GM12864 (cell line): ENCODE measurements around the gene DLGAP4.

Source experiments
- DNase-seq: peaks from one replicate; pipeline ENCODE4 v3.0.0-alpha.2; 2011; ENCODE audit warnings: low read depth
- H3K4me3 ChIP-seq: 2 replicates; pipeline ENCODE4 v1.5.1; 2011; ENCODE audit warnings: mild to moderate bottlenecking, low read depth, low read length, control low read depth
- TF ChIP-seq, protein P1 (sequence below): IDR thresholded peaks from 2 replicates; pipeline ENCODE4 v1.5.1; 2011; ENCODE audit warnings: low read depth, mild to moderate bottlenecking, moderate library complexity, low read length, control low read depth, inconsistent platforms; ENCODE audit errors: missing control alignments

DLGAP4 gene

GRCh38 chr20:36298061-36298460 lies 8.1 kb upstream of the DLGAP4 start:
- H3K4me3 ChIP-seq: no peak overlapping the region
- no peak for DNase-seq
- TF ChIP-seq, protein P1, sequence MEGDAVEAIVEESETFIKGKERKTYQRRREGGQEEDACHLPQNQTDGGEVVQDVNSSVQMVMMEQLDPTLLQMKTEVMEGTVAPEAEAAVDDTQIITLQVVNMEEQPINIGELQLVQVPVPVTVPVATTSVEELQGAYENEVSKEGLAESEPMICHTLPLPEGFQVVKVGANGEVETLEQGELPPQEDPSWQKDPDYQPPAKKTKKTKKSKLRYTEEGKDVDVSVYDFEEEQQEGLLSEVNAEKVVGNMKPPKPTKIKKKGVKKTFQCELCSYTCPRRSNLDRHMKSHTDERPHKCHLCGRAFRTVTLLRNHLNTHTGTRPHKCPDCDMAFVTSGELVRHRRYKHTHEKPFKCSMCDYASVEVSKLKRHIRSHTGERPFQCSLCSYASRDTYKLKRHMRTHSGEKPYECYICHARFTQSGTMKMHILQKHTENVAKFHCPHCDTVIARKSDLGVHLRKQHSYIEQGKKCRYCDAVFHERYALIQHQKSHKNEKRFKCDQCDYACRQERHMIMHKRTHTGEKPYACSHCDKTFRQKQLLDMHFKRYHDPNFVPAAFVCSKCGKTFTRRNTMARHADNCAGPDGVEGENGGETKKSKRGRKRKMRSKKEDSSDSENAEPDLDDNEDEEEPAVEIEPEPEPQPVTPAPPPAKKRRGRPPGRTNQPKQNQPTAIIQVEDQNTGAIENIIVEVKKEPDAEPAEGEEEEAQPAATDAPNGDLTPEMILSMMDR: no peak

DNA sequence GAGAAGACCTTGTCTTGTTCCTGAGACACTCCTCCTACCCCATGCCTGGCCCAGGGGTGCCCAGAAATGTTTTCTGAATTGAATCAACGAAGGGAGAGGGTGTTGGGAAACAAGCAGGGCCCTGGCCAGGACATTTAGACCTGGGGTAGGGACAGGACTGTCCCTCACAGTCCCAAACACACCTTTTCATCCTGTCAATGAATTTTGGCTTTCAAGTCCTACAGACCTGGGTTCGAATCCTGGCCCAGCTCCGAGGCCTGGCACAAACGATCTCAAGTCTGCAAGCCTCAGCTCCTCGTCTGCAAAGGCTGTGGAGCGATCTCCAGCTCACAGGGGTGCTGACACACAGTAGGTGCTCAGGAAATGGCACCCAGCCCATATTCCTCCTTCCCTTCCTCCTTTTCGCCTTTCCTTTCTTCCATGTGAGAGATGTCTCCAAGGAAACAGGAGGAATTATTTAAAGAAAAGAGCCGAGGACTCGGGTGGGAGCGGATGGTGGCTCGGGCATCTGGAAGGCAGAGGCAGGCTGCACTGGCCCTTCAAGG lies 7.3 kb upstream of the DLGAP4 start:
- no peak for DNase-seq
- no peak overlapping the region for H3K4me3 ChIP-seq
- TF ChIP-seq, protein P1: no peak

- DNase-seq: no peak
- H3K4me3 ChIP-seq: no peak overlapping the region
- TF ChIP-seq, protein P1: no peak
These were observed 6.7 kb upstream of the DLGAP4 start for GRCh38 chr20:36299459-36299858.

DNA sequence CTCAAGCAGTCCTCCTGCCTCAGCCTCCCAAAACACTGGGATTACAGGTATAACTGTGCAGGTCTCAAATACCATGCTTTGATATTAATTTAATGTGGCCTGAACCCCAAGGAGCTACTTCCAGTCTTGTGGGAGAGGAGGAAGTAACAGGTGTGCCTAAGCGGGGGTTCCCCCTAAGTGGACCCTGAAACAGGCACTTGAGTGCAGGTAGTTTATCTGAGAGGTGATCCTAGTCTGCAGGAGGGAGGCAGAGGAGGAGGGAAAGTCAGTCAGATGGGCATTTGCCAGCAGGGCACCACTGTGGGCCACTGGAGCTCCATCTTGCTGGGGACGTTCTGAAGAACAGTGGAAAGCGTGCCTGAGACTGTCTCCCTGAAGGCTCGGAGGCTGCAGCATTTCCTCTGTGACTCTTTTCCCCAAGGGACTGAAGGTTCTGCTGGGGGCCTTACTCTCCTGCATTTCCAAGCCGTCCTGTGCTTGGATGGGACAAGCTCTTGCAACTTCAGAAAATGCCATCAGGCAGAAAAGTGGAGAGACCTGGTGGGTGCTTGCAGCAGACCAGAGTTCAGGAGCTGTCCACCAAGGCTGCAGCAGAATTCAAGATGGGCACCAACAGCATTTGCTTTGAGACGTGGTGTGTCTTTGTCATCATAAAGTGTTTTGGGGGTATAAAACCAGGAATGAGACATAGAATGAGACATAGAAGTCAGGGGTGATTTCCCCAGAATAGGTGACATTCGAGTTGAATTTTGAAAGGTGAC lies 4.6 kb upstream of the DLGAP4 start:
- TF ChIP-seq, protein P1: no peak
- DNase-seq: no peak
- H3K4me3 ChIP-seq: no peak overlapping the region

DNA sequence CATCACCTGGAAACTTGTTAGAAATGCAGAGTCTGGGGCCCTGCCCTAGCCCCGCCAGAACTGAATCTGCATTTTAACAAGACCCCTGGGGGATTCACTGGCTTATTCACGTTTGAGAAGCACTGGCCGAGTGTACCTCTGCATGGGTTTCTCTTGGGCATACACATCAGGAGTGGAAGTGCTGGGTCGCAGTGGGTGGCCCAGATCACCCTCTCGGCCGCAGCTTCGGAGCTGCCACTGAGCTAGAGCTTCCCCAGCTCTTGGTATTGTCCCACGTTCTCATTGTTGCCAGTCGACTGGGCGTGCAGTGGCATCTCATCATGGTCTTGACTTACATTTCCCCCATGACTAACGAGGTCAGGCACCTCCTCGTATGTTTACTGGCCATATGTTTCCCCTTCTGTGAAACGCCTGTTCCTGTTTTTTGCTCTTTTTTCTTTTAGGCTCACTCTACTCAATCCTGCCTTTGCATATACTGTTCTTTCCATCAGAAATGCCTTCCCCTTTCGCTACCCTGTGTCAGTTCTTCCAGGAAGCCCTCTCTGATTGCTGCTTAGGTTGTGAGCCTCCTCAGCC lies 3.0 kb upstream of the DLGAP4 start:
- TF ChIP-seq, protein P1: no peak
- H3K4me3 ChIP-seq: no peak overlapping the region

DNA sequence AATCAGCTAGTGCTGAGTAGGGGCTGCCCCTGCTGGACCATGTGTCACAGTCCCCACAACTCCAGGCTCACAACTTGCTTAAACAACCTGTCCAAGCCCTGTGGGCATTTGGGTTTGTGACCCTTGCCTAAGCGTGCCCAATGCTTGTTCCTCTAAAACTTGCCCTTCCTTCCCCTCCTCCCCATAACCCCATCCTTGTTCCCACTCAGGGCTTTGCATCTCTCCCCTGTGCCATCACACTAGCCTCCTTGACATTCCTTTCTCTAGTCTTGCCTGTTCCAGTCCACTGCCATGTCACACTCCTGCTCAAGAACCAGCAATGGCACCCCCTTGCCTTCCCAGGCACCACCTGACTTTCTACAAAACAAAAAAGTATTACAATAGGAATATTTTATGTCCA lies 2.3 kb upstream of the DLGAP4 start:
- TF ChIP-seq, protein P1: no peak
- no peak overlapping the region for H3K4me3 ChIP-seq
- no peak for DNase-seq

More for the DNA sequence above, 3.0 kb upstream of the DLGAP4 start:
- no peak for DNase-seq
